ENCODE data around the gene LHFPL6. TPM values are rescaled to one million over a fixed set of nuclear protein-coding genes. Genes with fewer than 3 reads are reported as not detected.

The LHFPL6 gene
- total and polyA plus RNA-seq, 10 donors, result 6.9 to 49.0 (median 30.5) TPM

DNA sequence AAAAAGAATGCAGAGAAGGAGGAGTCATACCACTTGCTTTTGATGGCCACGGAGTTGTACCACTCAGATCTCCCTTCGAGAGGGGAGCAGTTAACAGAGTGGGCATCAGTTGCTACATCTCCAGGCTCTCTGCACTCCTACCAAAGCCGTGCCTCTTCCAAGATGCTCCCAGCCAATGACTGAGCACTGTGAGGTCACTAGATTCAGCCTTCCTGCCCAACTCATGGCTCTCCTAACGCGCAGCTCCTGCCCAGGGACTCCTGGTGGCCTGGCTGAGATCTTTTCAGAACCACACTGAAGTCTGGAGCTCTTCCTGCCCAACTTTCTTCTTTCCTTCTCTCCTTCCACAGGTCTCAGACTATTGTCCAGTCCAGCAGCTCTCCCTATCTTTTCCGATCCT lies 66.7 kb downstream of the LHFPL6 start:
- no peak overlapping the region for H3K27ac ChIP-seq
- TF ChIP-seq POLR2AphosphoS5 (IDR thresholded peaks at IDR 0.05) (no peak), POLR2A (IDR thresholded peaks at IDR 0.05) (no peak)
- TF ChIP-seq, protein P1, sequence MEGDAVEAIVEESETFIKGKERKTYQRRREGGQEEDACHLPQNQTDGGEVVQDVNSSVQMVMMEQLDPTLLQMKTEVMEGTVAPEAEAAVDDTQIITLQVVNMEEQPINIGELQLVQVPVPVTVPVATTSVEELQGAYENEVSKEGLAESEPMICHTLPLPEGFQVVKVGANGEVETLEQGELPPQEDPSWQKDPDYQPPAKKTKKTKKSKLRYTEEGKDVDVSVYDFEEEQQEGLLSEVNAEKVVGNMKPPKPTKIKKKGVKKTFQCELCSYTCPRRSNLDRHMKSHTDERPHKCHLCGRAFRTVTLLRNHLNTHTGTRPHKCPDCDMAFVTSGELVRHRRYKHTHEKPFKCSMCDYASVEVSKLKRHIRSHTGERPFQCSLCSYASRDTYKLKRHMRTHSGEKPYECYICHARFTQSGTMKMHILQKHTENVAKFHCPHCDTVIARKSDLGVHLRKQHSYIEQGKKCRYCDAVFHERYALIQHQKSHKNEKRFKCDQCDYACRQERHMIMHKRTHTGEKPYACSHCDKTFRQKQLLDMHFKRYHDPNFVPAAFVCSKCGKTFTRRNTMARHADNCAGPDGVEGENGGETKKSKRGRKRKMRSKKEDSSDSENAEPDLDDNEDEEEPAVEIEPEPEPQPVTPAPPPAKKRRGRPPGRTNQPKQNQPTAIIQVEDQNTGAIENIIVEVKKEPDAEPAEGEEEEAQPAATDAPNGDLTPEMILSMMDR (IDR thresholded peaks at IDR 0.05 in 8 of 11, conservative IDR thresholded peaks at IDR 0.05 in 3 of 11), result no peak
- no peaks in the 10 kb centered on the region for H3K27me3 ChIP-seq (replicated peaks in 1 of 7)
- WGBS, 5 donors, result 82 to 92% (median 92%) methylated on average over 6 of the region's 6 CpGs
- no peak for DNase-seq
- H3K4me3 ChIP-seq, result no peak overlapping the region
- no peaks in the 10 kb centered on the region for H3K36me3 ChIP-seq
- H3K4me1 ChIP-seq, result peaks cover 0 to 2% (median 0%) of the 10 kb centered on the region in 6 donors
- intact Hi-C loops (cut with DNase I; ENCODE audit: low total_unique reads), result no loop called here
- no peaks in the 10 kb centered on the region for H3K9me3 ChIP-seq

DNA sequence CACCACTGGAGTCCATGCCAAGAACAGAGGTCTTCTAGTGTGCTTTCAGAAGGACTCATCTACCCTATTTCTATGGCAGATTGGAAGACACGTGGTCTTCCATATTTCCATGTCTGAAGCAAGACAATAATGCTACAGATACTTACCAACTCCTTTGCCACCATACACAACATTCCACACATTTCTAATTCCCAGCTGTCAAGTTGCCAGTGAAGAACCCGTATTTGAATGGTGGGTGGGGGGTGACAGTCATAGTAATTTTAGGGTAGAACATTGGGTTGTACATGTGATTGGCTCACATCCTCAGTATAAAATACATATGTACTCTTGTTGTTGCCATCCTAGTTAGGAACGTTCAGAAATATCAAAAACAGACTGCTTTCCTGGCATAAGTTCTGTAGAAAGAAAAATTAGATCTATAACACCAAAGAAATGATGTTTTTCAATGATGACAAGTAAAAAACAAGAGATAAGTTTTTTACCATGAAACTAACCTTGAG lies 69.3 kb downstream of the LHFPL6 start:
- H3K36me3 ChIP-seq, result no peaks in the 10 kb centered on the region
- no peaks in the 10 kb centered on the region for H3K27me3 ChIP-seq (replicated peaks in 1 of 7)
- intact Hi-C loops (cut with DNase I; ENCODE audit: low total_unique reads), result no loop called here
- DNase-seq, result no peak
- H3K4me3 ChIP-seq, result no peak overlapping the region
- H3K27ac ChIP-seq, result no peak overlapping the region
- H3K9me3 ChIP-seq, result no peaks in the 10 kb centered on the region
- 55 to 78% (median 60%) methylated on average over 3 of the region's 3 CpGs for WGBS, 5 donors
- H3K4me1 ChIP-seq, result peaks cover 0 to 2% (median 0%) of the 10 kb centered on the region in 6 donors
- no peak for TF ChIP-seq POLR2A (IDR thresholded peaks at IDR 0.05)
- TF ChIP-seq, protein P1 (IDR thresholded peaks at IDR 0.05 in 8 of 11, conservative IDR thresholded peaks at IDR 0.05 in 3 of 11), result no peak

DNA sequence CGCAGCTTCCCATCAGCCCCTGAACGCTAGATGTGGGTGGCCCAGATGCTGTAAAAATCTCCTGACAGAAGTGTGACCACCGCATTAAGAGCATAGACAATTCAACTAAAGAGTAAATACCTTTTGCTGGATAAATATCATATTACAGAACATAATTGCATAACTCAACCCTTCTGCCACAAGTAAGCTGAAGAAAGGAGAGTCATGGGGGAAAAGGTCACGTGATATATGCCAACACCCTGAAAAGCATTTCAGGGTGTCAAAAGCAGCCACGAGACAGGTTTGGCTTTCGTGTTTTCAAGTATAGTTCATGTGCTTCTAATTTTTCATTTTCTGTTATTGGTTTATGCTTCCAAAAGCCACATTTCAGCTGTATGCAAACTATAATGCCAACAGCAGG lies 71.3 kb downstream of the LHFPL6 start:
- WGBS, 5 donors, result 89 to 94% (median 91%) methylated on average over 6 of the region's 6 CpGs
- DNase-seq, result no peak
- TF ChIP-seq, protein P1 (IDR thresholded peaks at IDR 0.05 in 8 of 11, conservative IDR thresholded peaks at IDR 0.05 in 3 of 11), result no peak
- no peak for TF ChIP-seq POLR2A (IDR thresholded peaks at IDR 0.05)
- no peak for TF ChIP-seq POLR2AphosphoS5 (IDR thresholded peaks at IDR 0.05)
- intact Hi-C loops (cut with DNase I; ENCODE audit: low total_unique reads), result no loop called here
- H3K4me3 ChIP-seq, result no peak overlapping the region
- peaks cover 0 to 2% (median 0%) of the 10 kb centered on the region in 6 donors for H3K4me1 ChIP-seq
- H3K27me3 ChIP-seq (replicated peaks in 1 of 7), result no peaks in the 10 kb centered on the region
- no peak overlapping the region for H3K27ac ChIP-seq
- H3K9me3 ChIP-seq, result no peaks in the 10 kb centered on the region
- no peaks in the 10 kb centered on the region for H3K36me3 ChIP-seq

DNA sequence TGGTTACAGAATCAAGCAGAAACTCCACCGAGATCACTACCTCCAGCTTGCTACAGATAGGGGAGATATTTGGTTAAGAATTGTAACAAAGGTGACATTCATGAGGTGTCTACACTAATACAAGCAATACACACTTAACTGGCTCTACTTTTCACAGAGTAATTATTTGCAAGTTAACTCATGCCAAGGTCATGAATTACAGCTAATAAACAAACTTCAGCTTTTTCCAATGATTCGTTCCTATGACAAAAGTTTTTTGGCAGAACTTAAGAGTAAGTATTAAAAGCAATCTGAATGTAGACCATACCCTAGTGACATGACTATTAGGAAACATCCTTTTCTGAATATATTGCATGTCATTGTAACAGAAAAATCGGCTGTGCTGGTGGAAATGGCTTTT lies 72.1 kb downstream of the LHFPL6 start:
- no peaks in the 10 kb centered on the region for H3K9me3 ChIP-seq

More for the DNA sequence above, 72.1 kb downstream of the LHFPL6 start:
- H3K27me3 ChIP-seq (replicated peaks in 1 of 7), result no peaks in the 10 kb centered on the region
- no peak for TF ChIP-seq POLR2A (IDR thresholded peaks at IDR 0.05)
- TF ChIP-seq, protein P1 (IDR thresholded peaks at IDR 0.05 in 8 of 11, conservative IDR thresholded peaks at IDR 0.05 in 3 of 11), result no peak
- no peak for TF ChIP-seq POLR2AphosphoS5 (IDR thresholded peaks at IDR 0.05)
- no peaks in the 10 kb centered on the region for H3K36me3 ChIP-seq
- intact Hi-C loops (cut with DNase I; ENCODE audit: low total_unique reads), result no loop called here
- WGBS, 5 donors, result 55 to 76% (median 62%) methylated on average over 3 of the region's 3 CpGs
- DNase-seq, result no peak
- peaks cover 0 to 2% (median 0%) of the 10 kb centered on the region in 6 donors for H3K4me1 ChIP-seq
- H3K4me3 ChIP-seq, result no peak overlapping the region
- H3K27ac ChIP-seq, result no peak overlapping the region
